OCI-LY1 (cell line): ENCODE measurements around the gene PRKAR2A.

ENCODE experiments used
- H2AFZ ChIP-seq: fragments of 200-600 bp; sonication (generic), shearing (Covaris generic); 2 replicates; pipeline ENCODE4 v1.6.0; 2014; ENCODE audit warnings: antibody characterized with exemption, mild to moderate bottlenecking, low read length
- H3F3A ChIP-seq: fragments of 200-600 bp; sonication (generic), shearing (Covaris generic); 2 replicates; pipeline ENCODE4 v1.6.0; 2014; ENCODE audit warnings: mild to moderate bottlenecking, antibody characterized with exemption, low read length, moderate library complexity; ENCODE audit not compliant: insufficient read depth
- H3K27ac ChIP-seq: fragments of 200-600 bp; sonication (generic); 2 replicates; pipeline ENCODE4 v1.5.1; 2014; ENCODE audit warnings: low read length, mixed run types, mild to moderate bottlenecking, low read depth; ENCODE audit not compliant: poor library complexity, severe bottlenecking
- H3K27me3 ChIP-seq: fragments of 200-600 bp; sonication (generic); 2 replicates; pipeline ENCODE4 v1.6.0; 2014; ENCODE audit warnings: antibody characterized with exemption, mild to moderate bottlenecking, low read length, moderate library complexity; ENCODE audit not compliant: insufficient read depth
- H3K36me3 ChIP-seq: fragments of 200-600 bp; sonication (generic); 2 replicates; pipeline ENCODE4 v1.6.1; 2014; ENCODE audit warnings: mild to moderate bottlenecking, antibody characterized with exemption, low read length, moderate library complexity, mixed read lengths; ENCODE audit not compliant: insufficient read depth
- H3K4me1 ChIP-seq: fragments of 200-600 bp; sonication (generic); 2 replicates; pipeline ENCODE4 v1.5.1; 2014; ENCODE audit warnings: mild to moderate bottlenecking, low read length, moderate library complexity; ENCODE audit not compliant: insufficient read depth, severe bottlenecking
- H3K4me2 ChIP-seq: fragments of 200-600 bp; sonication (generic), shearing (Covaris generic); 2 replicates; pipeline ENCODE4 v1.6.1; 2014; ENCODE audit warnings: low read length
- H3K4me3 ChIP-seq: fragments of 200-600 bp; sonication (generic); 2 replicates; pipeline ENCODE4 v1.5.1; 2014; ENCODE audit warnings: low read length, low read depth, mild to moderate bottlenecking, mixed read lengths; ENCODE audit not compliant: poor library complexity, severe bottlenecking
- H3K79me2 ChIP-seq: fragments of 200-600 bp; shearing (Covaris generic); 2 replicates; pipeline ENCODE4 v1.6.1; 2016; ENCODE audit warnings: mixed run types, low read length, mixed read lengths; ENCODE audit not compliant: insufficient read depth
- H3K9ac ChIP-seq: fragments of 200-600 bp; sonication (generic), shearing (Covaris generic); 2 replicates; pipeline ENCODE4 v1.6.1; 2014; ENCODE audit warnings: mild to moderate bottlenecking, low read length, mixed read lengths
- H3K9me2 ChIP-seq: fragments of 200-600 bp; sonication (generic), shearing (Covaris generic); 2 replicates; pipeline ENCODE4 v1.6.1; 2014; ENCODE audit warnings: low read depth, mild to moderate bottlenecking, low read length, mixed read lengths
- H3K9me3 ChIP-seq: fragments of 200-600 bp; shearing (Covaris generic); 2 replicates; pipeline ENCODE4 v1.6.1; 2014; ENCODE audit warnings: low read length, mixed read lengths
- H4K20me1 ChIP-seq: fragments of 200-600 bp; sonication (generic), shearing (Covaris generic); 2 replicates; pipeline ENCODE4 v1.6.0; 2016; ENCODE audit warnings: mild to moderate bottlenecking, low read length; ENCODE audit not compliant: insufficient read depth
- EZH2 ChIP-seq: fragments of 200-600 bp; sonication (generic), shearing (Covaris generic); IDR thresholded peaks from 2 replicates; pipeline ENCODE4 v1.8.0; 2017; ENCODE audit warnings: borderline replicate concordance, mixed run types, mild to moderate bottlenecking, antibody characterized with exemption, low read length, moderate library complexity, mixed read lengths
- TF ChIP-seq, protein P1 (sequence below): fragments of 200-600 bp; sonication (generic), shearing (Covaris generic); IDR thresholded peaks from 2 replicates; pipeline ENCODE4 v1.5.1; 2017; ENCODE audit warnings: mild to moderate bottlenecking, antibody characterized with exemption, low read length, moderate library complexity, mixed read lengths

Gene PRKAR2A

DNA sequence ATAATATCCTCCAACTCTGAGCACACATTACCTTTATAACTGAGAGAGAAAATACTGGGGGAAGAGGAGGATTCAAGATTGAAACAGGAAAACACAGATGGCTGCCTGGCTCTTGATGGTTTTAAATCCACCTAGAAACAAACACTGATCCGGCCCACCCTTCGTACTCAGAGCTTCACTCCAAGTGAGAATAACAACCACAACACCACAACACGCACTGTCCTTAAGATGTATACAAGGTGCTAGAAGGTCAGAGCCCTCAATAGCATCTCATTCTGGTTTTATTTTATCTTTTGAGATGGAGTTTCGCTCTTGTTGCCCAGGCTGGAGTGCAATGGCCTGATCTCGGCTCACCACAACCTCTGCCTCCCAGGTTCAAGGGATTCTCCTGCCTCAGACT is 140.5 kb downstream of the PRKAR2A start:
- peaks cover 82% of the 10 kb centered on the region for H3K36me3 ChIP-seq

DNA sequence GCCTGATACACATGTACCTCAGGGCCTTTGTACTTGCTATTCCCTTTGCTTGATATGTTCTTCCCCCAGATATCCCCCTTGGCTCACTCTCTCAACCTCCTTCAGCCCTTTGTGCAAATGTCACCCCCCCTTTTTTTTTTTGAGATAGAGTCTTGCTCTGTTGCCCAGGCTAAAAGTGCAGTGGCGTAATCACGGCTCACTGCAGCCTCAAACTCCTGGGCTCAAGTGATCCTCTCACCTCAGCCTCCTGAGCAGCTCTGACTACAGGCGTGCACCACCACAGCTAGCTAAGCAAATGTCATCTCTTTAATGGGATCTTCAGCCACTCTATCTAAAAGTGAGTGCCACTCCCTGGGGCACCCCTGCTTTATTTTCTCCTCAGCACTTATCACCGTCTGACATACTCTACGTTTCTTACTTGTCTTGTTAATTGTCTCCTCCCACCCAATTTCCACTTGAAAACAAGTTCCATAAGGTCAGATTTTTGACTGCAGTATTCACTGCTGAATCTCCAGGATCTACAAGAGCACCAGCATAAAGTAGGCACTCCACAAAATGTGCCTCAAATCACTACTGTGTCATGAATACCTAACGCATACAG is 145.3 kb downstream of the PRKAR2A start:
- Histone ChIP-seq H3K27me3 (no peaks in the 10 kb centered on the region), H2AFZ (no peak overlapping the region), H3K36me3 (peaks cover 84% of the 10 kb centered on the region), H3K79me2 (peaks cover 93% of the 10 kb centered on the region), H3K4me3 (no peak overlapping the region), H3K9me3 (no peaks in the 10 kb centered on the region), H4K20me1 (no peaks in the 10 kb centered on the region; the same call in 1 of the 2 replicates), H3K4me1 (no peaks in the 10 kb centered on the region), H3K27ac (no peak overlapping the region), H3K9ac (no peak overlapping the region), H3F3A (no peaks in the 10 kb centered on the region), H3K4me2 (no peak overlapping the region), H3K9me2 (no peaks in the 10 kb centered on the region)
- TF ChIP-seq EZH2: no peak
- TF ChIP-seq, protein P1, sequence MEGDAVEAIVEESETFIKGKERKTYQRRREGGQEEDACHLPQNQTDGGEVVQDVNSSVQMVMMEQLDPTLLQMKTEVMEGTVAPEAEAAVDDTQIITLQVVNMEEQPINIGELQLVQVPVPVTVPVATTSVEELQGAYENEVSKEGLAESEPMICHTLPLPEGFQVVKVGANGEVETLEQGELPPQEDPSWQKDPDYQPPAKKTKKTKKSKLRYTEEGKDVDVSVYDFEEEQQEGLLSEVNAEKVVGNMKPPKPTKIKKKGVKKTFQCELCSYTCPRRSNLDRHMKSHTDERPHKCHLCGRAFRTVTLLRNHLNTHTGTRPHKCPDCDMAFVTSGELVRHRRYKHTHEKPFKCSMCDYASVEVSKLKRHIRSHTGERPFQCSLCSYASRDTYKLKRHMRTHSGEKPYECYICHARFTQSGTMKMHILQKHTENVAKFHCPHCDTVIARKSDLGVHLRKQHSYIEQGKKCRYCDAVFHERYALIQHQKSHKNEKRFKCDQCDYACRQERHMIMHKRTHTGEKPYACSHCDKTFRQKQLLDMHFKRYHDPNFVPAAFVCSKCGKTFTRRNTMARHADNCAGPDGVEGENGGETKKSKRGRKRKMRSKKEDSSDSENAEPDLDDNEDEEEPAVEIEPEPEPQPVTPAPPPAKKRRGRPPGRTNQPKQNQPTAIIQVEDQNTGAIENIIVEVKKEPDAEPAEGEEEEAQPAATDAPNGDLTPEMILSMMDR: no peak

More for the DNA sequence above, 140.5 kb downstream of the PRKAR2A start:
- Histone ChIP-seq H3K27ac (no peak overlapping the region), H3K4me2 (no peak overlapping the region), H3F3A (no peaks in the 10 kb centered on the region), H2AFZ (no peak overlapping the region), H4K20me1 (no peaks in the 10 kb centered on the region), H3K79me2 (peaks cover 93% of the 10 kb centered on the region), H3K9me2 (no peaks in the 10 kb centered on the region), H3K4me3 (no peak overlapping the region), H3K9ac (no peak overlapping the region), H3K27me3 (no peaks in the 10 kb centered on the region), H3K9me3 (no peaks in the 10 kb centered on the region), H3K4me1 (peaks cover 17% of the 10 kb centered on the region)
- TF ChIP-seq EZH2: no peak
- TF ChIP-seq, protein P1: no peak

DNA sequence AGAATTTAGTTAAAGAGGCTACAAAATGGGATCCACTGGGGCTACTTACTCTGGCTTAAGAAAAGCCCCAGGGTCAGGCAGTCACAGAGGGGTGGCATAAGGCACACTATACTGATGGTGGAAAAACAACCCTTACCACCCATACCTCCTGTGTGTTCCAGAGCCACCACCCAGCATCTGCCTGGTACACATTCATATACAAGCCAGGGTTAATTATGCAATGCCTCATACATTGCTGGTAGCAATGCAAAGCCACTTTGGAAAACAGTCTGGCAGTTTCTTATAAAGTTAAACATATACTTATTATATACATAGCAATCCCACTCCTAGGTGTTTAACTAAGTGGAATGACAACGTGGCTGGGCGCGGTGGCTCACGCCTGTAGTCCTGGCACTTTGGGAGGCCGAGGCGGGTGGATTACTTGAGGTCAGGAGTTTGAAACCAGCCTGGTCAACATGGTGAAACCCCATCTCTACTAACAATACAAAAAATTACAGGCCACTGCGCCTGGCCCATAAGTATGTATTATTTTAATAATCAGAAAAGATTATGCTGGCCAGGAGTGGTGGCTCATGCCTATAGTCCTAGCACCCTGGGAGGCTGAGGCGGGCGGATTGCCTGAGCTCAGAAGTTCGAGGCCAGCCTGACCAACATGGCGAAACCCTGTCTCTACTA is 146.8 kb downstream of the PRKAR2A start:
- Histone ChIP-seq H3K9ac (no peak overlapping the region), H4K20me1 (no peaks in the 10 kb centered on the region; the same call in none of the 2 replicates), H3K36me3 (peaks cover 76% of the 10 kb centered on the region), H3K79me2 (peaks cover 91% of the 10 kb centered on the region), H3F3A (no peaks in the 10 kb centered on the region), H2AFZ (no peak overlapping the region), H3K9me2 (no peaks in the 10 kb centered on the region), H3K9me3 (no peaks in the 10 kb centered on the region), H3K4me2 (no peak overlapping the region), H3K27me3 (no peaks in the 10 kb centered on the region), H3K27ac (no peak overlapping the region), H3K4me1 (no peaks in the 10 kb centered on the region), H3K4me3 (no peak overlapping the region)
- TF ChIP-seq, protein P1: no peak
- TF ChIP-seq EZH2: no peak
